Measurements from ENCODE around the gene COPS7A. TPM values are rescaled to one million over a fixed set of nuclear protein-coding genes. Genes with fewer than 3 reads are reported as not detected.

The COPS7A gene
- 78.9 and 83.4 TPM in 2 replicates for total RNA-seq

GRCh38 chr12:6723607-6724408 is at the start of gene COPS7A:
Gene COPS7A (plus strand): TSS chr12:6724046. CDS start chr12:6724657, 611 bp downstream.

GRCh38 chr12:6688999-6689882 is 34.6 kb upstream of the COPS7A start, which contains the start of gene ZNF384:
Gene ZNF384 (minus strand): TSS chr12:6689375. CDS start chr12:6679520, 9,855 bp downstream.

GRCh38 chr12:6700646-6701051 is 23.2 kb upstream of the COPS7A start, which contains the start of gene PIANP:
Gene PIANP (minus strand): TSS chr12:6700815. CDS start chr12:6698061, 2,754 bp downstream.

GRCh38 chr12:6752921-6753771 is 29.3 kb downstream of the COPS7A start, which contains the start of gene MLF2:
Gene MLF2 (minus strand): TSS chr12:6753141. CDS start chr12:6752334, 807 bp downstream.

GRCh38 chr12:6765634-6766581 is 42.1 kb downstream of the COPS7A start, which contains the start of gene PTMS:
Gene PTMS (plus strand): TSS chr12:6766363. CDS start chr12:6766706, 343 bp downstream.

GRCh38 chr12:6772331-6772695 is 48.5 kb downstream of the COPS7A start, which contains the start of gene LAG3:
Gene LAG3 (plus strand): TSS chr12:6772520. CDS start chr12:6772853, 333 bp downstream.

Other genes with a start within 250 kb of the COPS7A start
- gene MRPL51, start 230.8 kb upstream of the COPS7A start, total RNA-seq: 91.5 and 97.4 TPM in 2 replicates
- gene NCAPD2, start 229.9 kb upstream of the COPS7A start, total RNA-seq: 34.4 and 64.1 TPM in 2 replicates
- gene GAPDH, start 189.5 kb upstream of the COPS7A start, total RNA-seq: 7,061 and 9,871 TPM in 2 replicates
- gene IFFO1, start 168.0 kb upstream of the COPS7A start, total RNA-seq: 10.4 and 11.8 TPM in 2 replicates
- gene NOP2, start 155.8 kb upstream of the COPS7A start, total RNA-seq: 20.8 and 32.5 TPM in 2 replicates
- 195 and 243 TPM in 2 replicates for gene CHD4, start 116.7 kb upstream of the COPS7A start, total RNA-seq
- not detected in 2 replicates for gene LPAR5, start 88.1 kb upstream of the COPS7A start, total RNA-seq
- 0.46 TPM in 1 of 2 replicates, not detected in the other for gene ACRBP, start 76.6 kb upstream of the COPS7A start, total RNA-seq
- 26.4 and 36.8 TPM in 2 replicates for gene ING4, start 60.9 kb upstream of the COPS7A start, total RNA-seq
- gene ZNF384, start 34.7 kb upstream of the COPS7A start, total RNA-seq: 11.0 and 20.2 TPM in 2 replicates
- gene PIANP, start 23.2 kb upstream of the COPS7A start, total RNA-seq: 0.23 and 0.30 TPM in 2 replicates
- 184 and 213 TPM in 2 replicates for gene MLF2, start 29.1 kb downstream of the COPS7A start, total RNA-seq
- 37.4 and 109 TPM in 2 replicates for gene PTMS, start 42.3 kb downstream of the COPS7A start, total RNA-seq
- gene LAG3, start 48.5 kb downstream of the COPS7A start, total RNA-seq: 0.05 TPM in 1 of 2 replicates, not detected in the other
- gene CD4, start 65.5 kb downstream of the COPS7A start, total RNA-seq: 1.0 and 1.5 TPM in 2 replicates
- 2.1 and 2.6 TPM in 2 replicates for gene GPR162, start 97.8 kb downstream of the COPS7A start, total RNA-seq
- 216 and 275 TPM in 2 replicates for gene P3H3, start 104.4 kb downstream of the COPS7A start, total RNA-seq
- 3.6 and 4.7 TPM in 2 replicates for gene GNB3, start 116.9 kb downstream of the COPS7A start, total RNA-seq
- 2.1 and 8.1 TPM in 2 replicates for gene CDCA3, start 127.2 kb downstream of the COPS7A start, total RNA-seq
- gene USP5, start 128.1 kb downstream of the COPS7A start, total RNA-seq: 87.9 and 120 TPM in 2 replicates
- gene TPI1, start 143.5 kb downstream of the COPS7A start, total RNA-seq: 1,296 and 1,307 TPM in 2 replicates
- 2.6 and 5.0 TPM in 2 replicates for gene SPSB2, start 149.3 kb downstream of the COPS7A start, total RNA-seq
- gene LRRC23, start 180.8 kb downstream of the COPS7A start, total RNA-seq: 8.8 and 14.6 TPM in 2 replicates
- 78.1 and 80.9 TPM in 2 replicates for gene ENO2, start 190.5 kb downstream of the COPS7A start, total RNA-seq
- gene ATN1, start 203.9 kb downstream of the COPS7A start, total RNA-seq: 20.2 and 26.3 TPM in 2 replicates
- gene RNU7-1, start 219.8 kb downstream of the COPS7A start, total RNA-seq: not detected in 2 replicates
- gene C12orf57, start 220.0 kb downstream of the COPS7A start, total RNA-seq: 47.2 and 210 TPM in 2 replicates
- not detected in 2 replicates for gene PTPN6, start 227.3 kb downstream of the COPS7A start, total RNA-seq
- 105 and 148 TPM in 2 replicates for gene PHB2, start 246.6 kb downstream of the COPS7A start, total RNA-seq
- 45.7 and 48.1 TPM in 2 replicates for gene EMG1, start 246.9 kb downstream of the COPS7A start, total RNA-seq